ENCODE data around the gene GPC6.

GPC6 gene

DNA sequence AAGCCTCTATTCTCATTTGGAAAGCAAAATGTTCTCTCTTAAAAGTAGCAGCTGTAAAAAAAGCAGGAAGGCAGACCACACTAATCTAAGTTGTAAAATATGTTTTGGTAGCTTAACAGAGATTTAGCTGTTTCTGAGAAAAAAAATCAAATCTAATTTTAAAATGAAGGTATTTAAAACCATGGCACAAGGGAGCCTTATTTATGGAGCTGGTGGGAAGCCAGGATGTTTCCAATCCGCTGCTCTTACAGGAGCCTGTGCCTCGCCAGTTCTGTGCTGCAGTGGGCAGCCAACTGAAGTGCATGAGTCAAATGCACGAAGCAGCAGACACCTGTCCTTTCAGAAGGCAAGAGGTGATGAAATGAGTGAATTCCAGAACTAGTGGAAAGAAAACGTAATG lies 28.2 kb downstream of the GPC6 start:
- Histone ChIP-seq H3K4me2 (no peak overlapping the region), H3K27ac (no peak overlapping the region), H3K4me1 (ENCODE audit: low read depth, poor library complexity, severe bottlenecking) (peaks cover 17% of the 10 kb centered on the region), H3K79me2 (ENCODE audit: insufficient read depth, low read depth) (no peaks in the 10 kb centered on the region), H3K4me3 (IDR thresholded peaks at IDR 0.05; ENCODE audit: insufficient read depth, low read depth, low read length) (no peak overlapping the region), H3K27me3 (ENCODE audit: insufficient read depth, low read depth) (no peaks in the 10 kb centered on the region), H2AFZ (ENCODE audit: low read depth) (no peak overlapping the region), H3K9ac (no peak overlapping the region), H3K36me3 (ENCODE audit: insufficient read depth) (no peaks in the 10 kb centered on the region), H4K20me1 (ENCODE audit: insufficient read depth) (no peaks in the 10 kb centered on the region)
- TF ChIP-seq CTCF (conservative IDR thresholded peaks at IDR 0.05; ENCODE audit: low read depth, low read length): no peak

DNA sequence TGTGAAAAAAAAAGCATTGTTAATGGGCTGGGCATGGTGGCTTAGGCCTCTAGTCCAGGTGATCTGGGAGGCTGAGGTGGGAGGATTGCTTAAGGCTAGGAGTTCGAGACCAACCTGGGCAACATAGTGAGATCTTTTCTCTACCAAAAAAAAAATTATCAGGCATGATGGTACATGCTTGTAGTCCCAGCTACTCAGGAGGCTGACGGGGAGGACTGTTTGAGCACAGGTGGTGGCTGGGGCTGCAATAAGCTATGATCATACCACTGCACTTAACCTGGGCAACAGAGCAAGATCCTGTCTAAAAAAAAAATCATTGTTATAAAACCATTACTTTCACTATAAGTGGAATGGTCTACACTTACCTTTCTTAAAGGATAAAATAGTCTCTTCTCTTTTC lies 30.4 kb downstream of the GPC6 start:
- no peak overlapping the region for H3K4me2 ChIP-seq
- no peaks in the 10 kb centered on the region for H3K79me2 ChIP-seq (ENCODE audit: insufficient read depth, low read depth)
- H3K4me3 ChIP-seq (IDR thresholded peaks at IDR 0.05; ENCODE audit: insufficient read depth, low read depth, low read length): no peak overlapping the region
- H2AFZ ChIP-seq (ENCODE audit: low read depth): no peak overlapping the region
- TF ChIP-seq CTCF (conservative IDR thresholded peaks at IDR 0.05; ENCODE audit: low read depth, low read length): no peak
- H3K27ac ChIP-seq: no peak overlapping the region
- no peaks in the 10 kb centered on the region for H4K20me1 ChIP-seq (ENCODE audit: insufficient read depth)
- H3K36me3 ChIP-seq (ENCODE audit: insufficient read depth): no peaks in the 10 kb centered on the region
- H3K27me3 ChIP-seq (ENCODE audit: insufficient read depth, low read depth): no peaks in the 10 kb centered on the region
- peaks cover 11% of the 10 kb centered on the region for H3K4me1 ChIP-seq (ENCODE audit: low read depth, poor library complexity, severe bottlenecking)
- no peak overlapping the region for H3K9ac ChIP-seq

- H2AFZ ChIP-seq (ENCODE audit: low read depth): no peak overlapping the region
- no peak for TF ChIP-seq CTCF (conservative IDR thresholded peaks at IDR 0.05; ENCODE audit: low read depth, low read length)
- no peaks in the 10 kb centered on the region for H3K79me2 ChIP-seq (ENCODE audit: insufficient read depth, low read depth)
- H3K4me1 ChIP-seq (ENCODE audit: low read depth, poor library complexity, severe bottlenecking): no peaks in the 10 kb centered on the region
- H3K9ac ChIP-seq: no peak overlapping the region
- H3K4me3 ChIP-seq (IDR thresholded peaks at IDR 0.05; ENCODE audit: insufficient read depth, low read depth, low read length): no peak overlapping the region
- no peaks in the 10 kb centered on the region for H3K36me3 ChIP-seq (ENCODE audit: insufficient read depth)
- no peak overlapping the region for H3K4me2 ChIP-seq
- no peak overlapping the region for H3K27ac ChIP-seq
- H4K20me1 ChIP-seq (ENCODE audit: insufficient read depth): no peaks in the 10 kb centered on the region
- no peaks in the 10 kb centered on the region for H3K27me3 ChIP-seq (ENCODE audit: insufficient read depth, low read depth)
Observed at GRCh38 chr13:93259527-93260080, 33.0 kb downstream of the GPC6 start.

- H2AFZ ChIP-seq (ENCODE audit: low read depth): no peak overlapping the region
- no peak overlapping the region for H3K27ac ChIP-seq
- H3K4me2 ChIP-seq: no peak overlapping the region
- H3K4me3 ChIP-seq (IDR thresholded peaks at IDR 0.05; ENCODE audit: insufficient read depth, low read depth, low read length): no peak overlapping the region
- no peaks in the 10 kb centered on the region for H3K4me1 ChIP-seq (ENCODE audit: low read depth, poor library complexity, severe bottlenecking)
- no peaks in the 10 kb centered on the region for H3K79me2 ChIP-seq (ENCODE audit: insufficient read depth, low read depth)
- no peaks in the 10 kb centered on the region for H3K27me3 ChIP-seq (ENCODE audit: insufficient read depth, low read depth)
- H4K20me1 ChIP-seq (ENCODE audit: insufficient read depth): no peaks in the 10 kb centered on the region
- H3K36me3 ChIP-seq (ENCODE audit: insufficient read depth): no peaks in the 10 kb centered on the region
- H3K9ac ChIP-seq: no peak overlapping the region
- no peak for TF ChIP-seq CTCF (conservative IDR thresholded peaks at IDR 0.05; ENCODE audit: low read depth, low read length)
Observed at GRCh38 chr13:93260591-93260990, 34.0 kb downstream of the GPC6 start.
